WERI-Rb-1 (cell line): Measurements from ENCODE around the gene RPEL1.
A peak's percentile ranks its signal among the peaks of the same experiment; 100 is the strongest.

ENCODE experiments used
- DNase-seq: peaks from one replicate; pipeline ENCODE4 v3.0.0-alpha.2; 2020
- H3K27ac ChIP-seq: fragments of 250-450 bp; sonication (Bioruptor Pico); 2 replicates; pipeline ENCODE4 v1.5.1; 2020; ENCODE audit warnings: mild to moderate bottlenecking, moderate library complexity
- H3K27me3 ChIP-seq: fragments of 250-450 bp; sonication (Bioruptor Pico); 2 replicates; pipeline ENCODE4 v1.5.1; 2021; ENCODE audit warnings: mild to moderate bottlenecking, low read depth, moderate library complexity; ENCODE audit not compliant: insufficient read depth, severe bottlenecking
- H3K36me3 ChIP-seq: fragments of 250-450 bp; sonication (Bioruptor Pico); 2 replicates; pipeline ENCODE4 v1.5.1; 2020; ENCODE audit warnings: mild to moderate bottlenecking, moderate library complexity
- H3K4me3 ChIP-seq: 2 replicates; pipeline ENCODE4 v1.5.1; 2011; ENCODE audit warnings: low read depth, mild to moderate bottlenecking, control low read depth, low read length
- H3K9me3 ChIP-seq: fragments of 250-450 bp; sonication (Bioruptor Pico); 2 replicates; pipeline ENCODE4 v1.5.1; 2021; ENCODE audit warnings: mild to moderate bottlenecking, moderate library complexity; ENCODE audit not compliant: severe bottlenecking
- CTCF ChIP-seq: IDR thresholded peaks from 2 replicates; pipeline ENCODE4 v1.5.1; 2011; ENCODE audit warnings: low read depth, mild to moderate bottlenecking, control low read depth, inconsistent platforms, low read length

Gene RPEL1

GRCh38 chr10:103244666-103245271 is 918 bp upstream of the RPEL1 start:
- Histone ChIP-seq H3K36me3 (no peaks in the 10 kb centered on the region), H3K9me3 (no peaks in the 10 kb centered on the region), H3K27ac (no peak overlapping the region), H3K4me3 (no peak overlapping the region), H3K27me3 (no peaks in the 10 kb centered on the region)
- TF ChIP-seq CTCF: peak; percentile 90
- DNase-seq: peak; percentile 67

DNA sequence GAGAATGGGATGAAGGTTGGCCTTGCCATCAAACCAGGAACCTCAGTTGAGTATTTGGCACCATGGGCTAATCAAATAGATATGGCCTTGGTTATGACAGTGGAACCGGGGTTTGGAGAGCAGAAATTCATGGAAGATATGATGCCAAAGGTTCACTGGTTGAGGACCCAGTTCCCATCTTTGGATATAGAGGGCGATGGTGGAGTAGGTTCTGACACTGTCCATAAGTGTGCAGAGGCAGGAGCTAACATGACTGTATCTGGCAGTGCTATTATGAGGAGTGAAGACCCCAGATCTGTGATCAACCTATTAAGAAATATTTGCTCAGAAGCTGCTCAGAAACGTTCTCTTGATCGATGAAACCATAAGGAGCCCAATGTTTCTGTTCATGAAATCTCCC is 637 bp downstream of the RPEL1 start:
- Histone ChIP-seq H3K27ac (no peak overlapping the region), H3K27me3 (no peaks in the 10 kb centered on the region), H3K4me3 (no peak overlapping the region), H3K36me3 (no peaks in the 10 kb centered on the region), H3K9me3 (no peaks in the 10 kb centered on the region)
- no peak for DNase-seq
- peak; percentile 34; the same call in 1 of the 2 replicates for TF ChIP-seq CTCF

DNA sequence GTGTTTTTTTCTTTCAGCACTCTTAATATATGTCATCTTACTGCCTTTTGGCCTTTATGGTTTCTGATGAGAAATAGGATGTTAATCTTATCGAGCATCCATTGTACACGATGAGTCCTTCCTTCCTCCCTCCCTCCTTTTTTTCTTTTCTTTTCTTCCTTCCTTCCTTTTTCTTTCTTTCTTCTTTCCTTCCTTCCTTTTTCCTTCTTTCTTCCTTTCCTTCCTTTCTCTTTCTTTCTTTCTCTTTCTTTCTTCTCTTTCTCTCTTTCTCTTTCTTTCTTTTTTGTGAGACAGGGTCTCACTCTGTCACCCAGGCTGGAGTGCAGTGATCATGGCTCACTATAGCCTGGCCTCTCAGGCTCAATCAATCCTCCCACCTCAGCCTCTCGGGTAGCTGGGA is 8.4 kb downstream of the RPEL1 start:
- no peaks in the 10 kb centered on the region for H3K36me3 ChIP-seq
- no peak for TF ChIP-seq CTCF
- no peak overlapping the region for H3K27ac ChIP-seq
- no peaks in the 10 kb centered on the region for H3K9me3 ChIP-seq
- no peaks in the 10 kb centered on the region for H3K27me3 ChIP-seq
- no peak overlapping the region for H3K4me3 ChIP-seq
- no peak for DNase-seq

DNA sequence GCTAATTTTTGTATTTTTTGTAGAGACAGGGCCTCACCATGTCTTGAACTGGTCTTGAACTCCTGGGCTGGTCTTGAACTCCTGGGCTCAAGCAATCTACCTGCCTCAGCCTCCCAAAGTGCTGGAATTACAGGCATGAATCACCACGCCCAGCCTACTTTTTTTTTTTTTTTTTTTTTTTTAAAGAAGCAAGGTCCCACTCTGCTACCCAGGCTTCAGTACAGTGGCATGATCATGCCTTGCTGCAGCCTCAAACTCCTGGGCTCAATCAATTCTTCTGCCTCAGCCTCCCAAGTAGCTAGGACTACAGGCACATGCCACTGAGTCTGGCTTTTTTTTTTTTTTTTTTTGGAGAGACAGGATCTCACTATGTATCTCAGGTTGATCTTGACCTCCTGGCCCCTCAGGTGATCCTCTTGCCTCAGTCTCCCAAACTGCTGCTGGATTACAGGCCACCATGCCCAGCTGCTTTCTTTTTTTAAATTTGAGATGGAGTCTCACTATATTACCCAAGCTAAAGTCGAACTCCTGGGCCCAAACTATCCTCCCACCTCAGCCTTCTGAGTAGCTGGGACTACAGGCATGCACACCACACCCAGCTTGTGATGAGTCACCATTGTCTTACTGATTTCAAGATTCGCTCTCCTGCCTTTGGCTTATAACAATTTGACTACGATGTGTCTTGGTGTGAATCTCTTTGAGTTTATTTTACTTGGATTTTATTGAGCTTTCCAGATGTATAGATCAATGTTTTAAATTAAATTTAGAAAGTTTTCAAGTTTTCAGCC is 9.0 kb downstream of the RPEL1 start:
- no peak overlapping the region for H3K4me3 ChIP-seq

GRCh38 chr10:103256613-103257012 is 10.9 kb downstream of the RPEL1 start:
- Histone ChIP-seq H3K4me3 (no peak overlapping the region), H3K27ac (no peak overlapping the region), H3K9me3 (peaks cover 12% of the 10 kb centered on the region), H3K36me3 (no peaks in the 10 kb centered on the region), H3K27me3 (no peaks in the 10 kb centered on the region)
- DNase-seq: no peak
- no peak for TF ChIP-seq CTCF

More for the DNA sequence above, 9.0 kb downstream of the RPEL1 start:
- no peak for DNase-seq
- Histone ChIP-seq H3K9me3 (peaks cover 3% of the 10 kb centered on the region), H3K27ac (no peak overlapping the region), H3K27me3 (no peaks in the 10 kb centered on the region), H3K36me3 (no peaks in the 10 kb centered on the region)
- no peak for TF ChIP-seq CTCF
